CD4-positive, alpha-beta T cell (primary cell): ENCODE data around the gene SLC10A1. TPM values are rescaled to one million over a fixed set of nuclear protein-coding genes. Genes with fewer than 3 reads are reported as not detected.

ENCODE experiments used
- ATAC-seq: fragments of 200-7000 bp; cut with Tn5 transposase; one replicate; pipeline ENCODE4 v1.10.0; 2022; ENCODE audit warnings: mild to moderate bottlenecking; ENCODE audit not compliant: poor library complexity
- CTCF ChIA-PET: fragments of 350-600 bp; sonication (Branson Sonifier 250); formaldehyde crosslinking; loops from one replicate; lab custom pipeline; 2021; ENCODE audit warnings: antibody characterized with exemption, inconsistent platforms; lab: Charles Lee
- POLR2A ChIA-PET: fragments of 350-600 bp; sonication (Branson Sonifier 250); formaldehyde crosslinking; loops from one replicate; lab custom pipeline; 2021; ENCODE audit warnings: antibody characterized with exemption, inconsistent platforms; lab: Charles Lee
- DNase-seq, 14 experiments: peaks; one replicate each; pipeline ENCODE4 v3.0.0-alpha.2; 2013 to 2020; ENCODE audit warnings: mixed read lengths in 2 of 14
- H3K27ac ChIP-seq, 2 donors: one replicate each; pipeline versions ENCODE4 v1.5.1 to v1.7.0; 2013; ENCODE audit warnings: low read length in 2 of 2, low read depth in 1 of 2, mild to moderate bottlenecking in 1 of 2
- H3K27me3 ChIP-seq, 2 experiments: 1 replicate in 1 of 2; 2 replicates in 1 of 2; pipeline versions ENCODE4 v1.6.1 to v1.7.0; 2013; ENCODE audit warnings: low read length in 2 of 2, control low read depth in 1 of 2, mild to moderate bottlenecking in 1 of 2, moderate library complexity in 1 of 2; ENCODE audit not compliant: insufficient read depth in 2 of 2, control insufficient read depth in 1 of 2
- H3K36me3 ChIP-seq: one replicate; pipeline ENCODE4 v1.6.1; 2013; ENCODE audit warnings: low read length, control low read depth; ENCODE audit not compliant: insufficient read depth
- H3K4me1 ChIP-seq: one replicate; pipeline ENCODE4 v1.6.1; 2013; ENCODE audit warnings: low read length, control low read depth; ENCODE audit not compliant: insufficient read depth
- H3K4me3 ChIP-seq: one replicate; pipeline ENCODE4 v1.5.1; 2013; ENCODE audit warnings: mild to moderate bottlenecking, low read length, moderate library complexity
- H3K9me3 ChIP-seq, 2 experiments: 1 replicate in 1 of 2; 2 replicates in 1 of 2; pipeline versions ENCODE4 v1.6.1 to v1.7.0; 2013; ENCODE audit warnings: low read length in 2 of 2, mild to moderate bottlenecking in 2 of 2, control low read depth in 1 of 2, moderate library complexity in 1 of 2; ENCODE audit not compliant: control insufficient read depth in 1 of 2, insufficient read depth in 1 of 2
- H3K27ac Mint-ChIP-seq: one replicate; pipeline ENCODE4 v1.8.0; 2020; ENCODE audit warnings: mixed read lengths
- H3K27me3 Mint-ChIP-seq: one replicate; pipeline ENCODE4 v1.8.0; 2021; ENCODE audit warnings: mixed read lengths
- H3K36me3 Mint-ChIP-seq: one replicate; pipeline ENCODE4 v1.8.0; 2021; ENCODE audit warnings: low read depth, mixed read lengths
- H3K4me1 Mint-ChIP-seq: one replicate; pipeline ENCODE4 v1.8.0; 2021; ENCODE audit warnings: low read depth, mixed read lengths
- H3K4me3 Mint-ChIP-seq: one replicate; pipeline ENCODE4 v1.8.0; 2020; ENCODE audit warnings: mild to moderate bottlenecking, mixed read lengths
- H3K9me3 Mint-ChIP-seq: one replicate; pipeline ENCODE4 v1.8.0; 2020; ENCODE audit warnings: mixed read lengths
- intact Hi-C, 2 experiments: fragments of 100-400 bp; cut with DNase I in 1 of 2; cut with micrococcal nuclease in 1 of 2; formaldehyde crosslinking; loops; one replicate each; pipeline versions ENCODE4 v1.15.1 to v1.9.0; 2023 to 2025; cut with DNase I, micrococcal nuclease
- total RNA-seq, 174 experiments: library from RNA in 2 of 174; stranded (reverse) in 2 of 174; gene quantifications; one replicate each; pipeline ENCODE4 v1.2.3 and lab custom pipeline; 2021 to 2026
- TF ChIP-seq, protein P1 (sequence below): fragments of 200-600 bp; IDR thresholded peaks from one replicate; pipeline ENCODE4 v1.8.0; 2022; ENCODE audit warnings: antibody characterized with exemption, mild to moderate bottlenecking

SLC10A1 gene
- total RNA-seq, 2 experiments from 2014 or later, result not detected

DNA sequence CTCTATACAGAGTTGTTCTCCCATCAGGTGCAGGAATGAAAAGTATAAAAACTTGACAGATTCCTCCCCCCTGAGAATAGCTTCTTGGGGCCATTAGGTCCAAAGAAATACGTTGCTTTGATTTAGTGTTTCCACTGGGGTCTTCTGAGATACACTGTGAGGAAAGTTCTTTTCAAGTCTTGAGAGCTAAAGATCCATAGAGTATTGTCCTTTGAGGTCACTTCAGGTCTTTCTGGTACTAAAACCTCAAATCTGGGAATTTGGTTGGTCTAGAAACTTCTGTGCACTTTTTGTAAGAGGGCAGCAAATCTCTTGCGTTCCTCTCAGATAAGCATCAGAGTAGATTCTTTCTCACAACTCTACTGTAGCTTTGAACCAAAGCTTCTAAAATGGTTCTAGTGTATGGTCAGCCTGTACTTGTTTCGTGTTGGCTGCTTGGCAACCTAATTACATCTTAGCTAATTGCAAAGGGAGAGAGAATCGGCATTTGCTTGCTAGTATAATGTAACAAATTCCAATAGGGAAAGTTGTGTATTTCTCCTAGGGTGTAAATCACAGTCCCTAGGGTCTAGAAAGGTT, 20.1 kb downstream of the SLC10A1 start:
- ATAC-seq (no peak), DNase-seq (no peak)
- Mint-ChIP-seq H3K27ac (peak overlapping the region; percentile 46), H3K4me3 (no peak overlapping the region), H3K27me3 (no peaks in the 10 kb centered on the region), H3K36me3 (peaks cover 91% of the 10 kb centered on the region), H3K9me3 (no peaks in the 10 kb centered on the region), H3K4me1 (peaks cover 85% of the 10 kb centered on the region)
- Histone ChIP-seq H3K27me3 (no peaks in the 10 kb centered on the region), H3K27ac (no peak overlapping the region), H3K9me3 (no peaks in the 10 kb centered on the region), H3K4me3 (no peak overlapping the region), H3K4me1 (peaks cover 16% of the 10 kb centered on the region), H3K36me3 (peaks cover 76% of the 10 kb centered on the region)
- ChIA-PET POLR2A (interaction anchor here (6.6 kb wide), 1 partner anchor 10 kb away, joined by 62 read pairs; the partner anchor contains the start of gene SRSF5), CTCF (no interaction called here)
- TF ChIP-seq, protein P1, sequence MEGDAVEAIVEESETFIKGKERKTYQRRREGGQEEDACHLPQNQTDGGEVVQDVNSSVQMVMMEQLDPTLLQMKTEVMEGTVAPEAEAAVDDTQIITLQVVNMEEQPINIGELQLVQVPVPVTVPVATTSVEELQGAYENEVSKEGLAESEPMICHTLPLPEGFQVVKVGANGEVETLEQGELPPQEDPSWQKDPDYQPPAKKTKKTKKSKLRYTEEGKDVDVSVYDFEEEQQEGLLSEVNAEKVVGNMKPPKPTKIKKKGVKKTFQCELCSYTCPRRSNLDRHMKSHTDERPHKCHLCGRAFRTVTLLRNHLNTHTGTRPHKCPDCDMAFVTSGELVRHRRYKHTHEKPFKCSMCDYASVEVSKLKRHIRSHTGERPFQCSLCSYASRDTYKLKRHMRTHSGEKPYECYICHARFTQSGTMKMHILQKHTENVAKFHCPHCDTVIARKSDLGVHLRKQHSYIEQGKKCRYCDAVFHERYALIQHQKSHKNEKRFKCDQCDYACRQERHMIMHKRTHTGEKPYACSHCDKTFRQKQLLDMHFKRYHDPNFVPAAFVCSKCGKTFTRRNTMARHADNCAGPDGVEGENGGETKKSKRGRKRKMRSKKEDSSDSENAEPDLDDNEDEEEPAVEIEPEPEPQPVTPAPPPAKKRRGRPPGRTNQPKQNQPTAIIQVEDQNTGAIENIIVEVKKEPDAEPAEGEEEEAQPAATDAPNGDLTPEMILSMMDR, result no peak
- intact Hi-C loops, result no loop called here

DNA sequence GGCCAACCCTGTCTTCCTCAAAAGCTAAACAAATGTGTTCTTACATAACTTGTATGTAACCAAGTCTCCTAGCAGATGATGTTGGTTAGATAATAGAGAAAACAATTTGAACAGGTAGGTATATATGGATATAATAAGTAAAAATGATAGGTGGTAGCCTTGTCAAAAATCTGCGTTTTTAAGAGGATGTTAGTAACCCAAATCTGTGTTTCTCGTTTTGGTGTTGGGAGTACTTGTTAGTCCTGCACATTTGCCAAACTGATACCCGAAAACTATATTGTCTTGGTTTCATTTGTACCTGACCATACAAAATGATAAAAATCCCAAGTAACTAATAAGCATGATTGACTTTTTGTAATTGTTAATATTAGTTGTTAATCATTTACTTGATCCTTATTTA, 22.0 kb downstream of the SLC10A1 start:
- peak overlapping the region; percentile 46 for H3K27ac Mint-ChIP-seq
- intact Hi-C loops, result no loop called here
- ChIA-PET CTCF (no interaction called here), POLR2A (interaction anchor here (6.6 kb wide), 1 partner anchor 8 kb away, joined by 62 read pairs; the partner anchor contains the start of gene SRSF5)
- Histone ChIP-seq H3K4me3 (no peak overlapping the region), H3K27ac (no peak overlapping the region), H3K9me3 (no peaks in the 10 kb centered on the region), H3K36me3 (peaks cover 94% of the 10 kb centered on the region), H3K4me1 (peaks cover 25% of the 10 kb centered on the region), H3K27me3 (no peaks in the 10 kb centered on the region)
- H3K36me3 Mint-ChIP-seq, result peaks cover 98% of the 10 kb centered on the region
- TF ChIP-seq, protein P1, result no peak
- no peak for DNase-seq
- H3K27me3 Mint-ChIP-seq, result no peaks in the 10 kb centered on the region
- peaks cover 87% of the 10 kb centered on the region for H3K4me1 Mint-ChIP-seq
- H3K9me3 Mint-ChIP-seq, result no peaks in the 10 kb centered on the region
- ATAC-seq, result no peak
- no peak overlapping the region for H3K4me3 Mint-ChIP-seq

DNA sequence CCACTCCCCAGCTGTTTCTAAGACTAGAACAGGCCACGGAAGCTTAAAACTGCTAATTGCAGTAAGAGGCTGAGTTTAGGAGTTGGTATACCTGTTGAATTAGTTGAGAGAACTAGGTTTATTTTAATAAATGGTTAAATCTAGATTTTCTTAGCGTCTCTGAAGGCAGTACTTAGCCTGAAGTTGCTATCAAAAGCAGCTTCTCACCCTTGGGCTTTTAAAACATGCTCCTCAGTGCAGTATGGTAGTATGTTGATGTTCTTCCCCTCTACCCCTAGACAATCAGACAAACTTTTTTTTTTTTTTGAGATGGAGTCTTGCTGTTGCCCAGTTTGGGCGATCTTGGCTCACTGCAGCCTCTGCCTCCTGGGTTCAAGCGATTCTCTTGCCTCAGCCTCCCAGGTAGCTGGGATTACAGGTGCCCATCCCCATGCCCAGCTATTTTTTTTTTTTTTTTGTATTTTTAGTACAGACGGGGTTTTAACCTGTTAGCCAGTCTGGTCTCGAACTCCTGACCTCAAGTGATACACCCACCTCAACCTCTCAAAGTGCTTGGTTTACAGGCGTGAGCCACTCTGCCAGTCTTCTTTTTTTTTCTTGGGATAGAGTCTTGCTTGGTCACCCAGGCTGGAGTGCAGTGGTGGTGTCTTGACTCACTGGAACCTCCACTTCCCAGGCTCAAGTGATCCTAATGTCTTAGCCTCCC, 23.3 kb downstream of the SLC10A1 start:
- no peaks in the 10 kb centered on the region for H3K27me3 Mint-ChIP-seq
- no peaks in the 10 kb centered on the region for H3K27me3 ChIP-seq
- no peaks in the 10 kb centered on the region for H3K9me3 Mint-ChIP-seq
- H3K4me1 ChIP-seq, result peaks cover 37% of the 10 kb centered on the region
- H3K4me3 ChIP-seq, result no peak overlapping the region
- TF ChIP-seq, protein P1, result no peak
- intact Hi-C loops, result no loop called here
- no peak overlapping the region for H3K27ac ChIP-seq
- H3K36me3 Mint-ChIP-seq, result peaks cover 99% of the 10 kb centered on the region
- peak; percentile 35 for ATAC-seq
- CTCF ChIA-PET, result no interaction called here
- H3K9me3 ChIP-seq, result no peaks in the 10 kb centered on the region
- peaks cover 94% of the 10 kb centered on the region for H3K4me1 Mint-ChIP-seq
- H3K36me3 ChIP-seq, result peaks cover 95% of the 10 kb centered on the region
- H3K27ac Mint-ChIP-seq, result peak overlapping the region; percentile 46
- POLR2A ChIA-PET, result interaction anchor here (0.5 to 1.5 kb wide), 4 partner anchors 9 to 805 kb away, joined by 3 to 4 read pairs (median 4); no protein-coding TSS in a partner anchor
- no peak for DNase-seq
- peak overlapping the region; percentile 39 for H3K4me3 Mint-ChIP-seq
